Testis (tissue), 2 donors: Measurements from ENCODE around the gene TMEM181.

Experiments used
- CTCF ChIP-seq, 3 experiments: fragments of 450-650 bp in 2 of 3; fragments of 200-600 bp in 1 of 3; sonication (generic) in 1 of 3; IDR thresholded peaks; one replicate each; pipeline ENCODE4 v1.5.1; 2016 to 2019; ENCODE audit warnings: antibody characterized with exemption in 3 of 3, mild to moderate bottlenecking in 2 of 3, moderate library complexity in 1 of 3
- POLR2A ChIP-seq: fragments of 450-650 bp; IDR thresholded peaks from one replicate; pipeline ENCODE4 v1.6.1; 2017; ENCODE audit warnings: antibody characterized with exemption, mild to moderate bottlenecking, moderate library complexity

- no peak for TF ChIP-seq POLR2A
- no peak for TF ChIP-seq CTCF (IDR thresholded peaks at IDR 0.05)
Observed at GRCh38 chr6:158591134-158591809, 31.4 kb downstream of the TMEM181 start.
